ENCODE data around the gene DIDO1.
"Not testable (repeated sequence)": the region's sequence is repeated elsewhere in the genome, so short reads cannot be mapped to it uniquely, and the experiment has no call there.

DIDO1 gene

GRCh38 chr20:62962891-62963613 lies 36.7 kb upstream of the DIDO1 start:
- no peak for DNase-seq (ENCODE audit: low read depth)

- no peak for DNase-seq (ENCODE audit: low read depth)
Measured at GRCh38 chr20:62962221-62962879, 36.0 kb upstream of the DIDO1 start.

DNA sequence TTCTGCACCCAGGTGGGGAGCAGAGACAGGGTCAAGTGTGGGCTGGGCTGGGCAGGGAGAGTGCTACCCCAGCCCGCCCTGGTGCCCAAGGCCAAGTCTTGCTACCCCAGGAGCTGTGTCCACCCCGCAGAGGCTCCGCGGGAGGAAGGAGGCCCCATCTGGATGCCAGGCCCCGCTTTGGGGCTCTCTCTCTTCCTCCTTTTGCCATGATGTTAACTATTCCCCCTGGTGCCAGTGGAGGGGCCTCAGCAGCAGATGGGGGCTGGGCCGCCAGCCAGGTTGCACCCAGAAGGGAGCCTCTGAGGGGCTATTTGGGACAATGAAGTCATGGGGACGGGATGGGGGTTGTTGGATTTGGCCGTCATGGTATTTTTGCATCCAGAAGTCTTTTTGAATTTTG lies 35.5 kb upstream of the DIDO1 start:
- DNase-seq (ENCODE audit: low read depth), result no peak

GRCh38 chr20:62961310-62961783 lies 35.0 kb upstream of the DIDO1 start:
- DNase-seq (ENCODE audit: low read depth), result no peak

GRCh38 chr20:62960446-62961309 lies 34.4 kb upstream of the DIDO1 start:
- not testable (repeated sequence) for DNase-seq (ENCODE audit: low read depth)

- DNase-seq (ENCODE audit: low read depth), result no peak
Measured at GRCh38 chr20:62959998-62960436, 33.7 kb upstream of the DIDO1 start.

GRCh38 chr20:62959101-62959971 lies 33.0 kb upstream of the DIDO1 start:
- DNase-seq (ENCODE audit: low read depth), result no peak

DNA sequence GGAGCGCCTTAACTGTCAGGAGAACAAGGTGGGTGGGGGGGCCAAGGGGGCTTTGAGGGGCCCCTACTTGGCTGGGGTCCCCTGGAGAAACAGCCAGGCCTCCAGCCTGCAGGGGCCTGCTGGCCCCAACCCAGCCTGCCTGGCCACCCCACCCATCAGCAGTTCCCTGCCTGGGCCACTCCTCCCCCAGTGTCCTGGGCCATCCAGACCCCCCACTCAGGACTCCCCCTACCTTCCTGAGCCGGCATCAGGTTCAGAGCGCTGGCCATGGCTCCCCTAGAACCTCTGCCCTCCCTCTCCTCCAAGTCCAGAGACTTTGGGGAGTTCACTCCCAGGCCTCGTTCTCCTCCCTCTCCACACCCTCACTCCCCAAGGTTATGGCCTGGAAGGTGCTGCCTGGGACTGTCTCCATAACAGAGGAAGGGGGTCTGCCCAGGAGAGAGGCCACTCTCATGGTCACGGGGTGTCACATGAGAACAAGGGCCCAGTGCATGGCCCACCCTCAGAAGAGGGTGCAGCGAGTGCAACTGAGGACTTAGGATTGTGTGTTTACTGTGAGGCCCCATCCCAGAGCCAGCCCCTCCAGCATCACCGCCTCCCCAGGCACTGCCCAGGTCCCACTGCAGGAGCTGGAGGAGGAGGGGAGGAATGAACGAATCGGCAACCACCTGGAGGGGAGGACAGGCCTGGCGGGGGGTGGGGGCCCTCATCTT lies 32.2 kb upstream of the DIDO1 start:
- no peak for DNase-seq (ENCODE audit: low read depth)

- no peak for DNase-seq (ENCODE audit: low read depth)
Measured at GRCh38 chr20:62957136-62958117, 31.1 kb upstream of the DIDO1 start.

DNA sequence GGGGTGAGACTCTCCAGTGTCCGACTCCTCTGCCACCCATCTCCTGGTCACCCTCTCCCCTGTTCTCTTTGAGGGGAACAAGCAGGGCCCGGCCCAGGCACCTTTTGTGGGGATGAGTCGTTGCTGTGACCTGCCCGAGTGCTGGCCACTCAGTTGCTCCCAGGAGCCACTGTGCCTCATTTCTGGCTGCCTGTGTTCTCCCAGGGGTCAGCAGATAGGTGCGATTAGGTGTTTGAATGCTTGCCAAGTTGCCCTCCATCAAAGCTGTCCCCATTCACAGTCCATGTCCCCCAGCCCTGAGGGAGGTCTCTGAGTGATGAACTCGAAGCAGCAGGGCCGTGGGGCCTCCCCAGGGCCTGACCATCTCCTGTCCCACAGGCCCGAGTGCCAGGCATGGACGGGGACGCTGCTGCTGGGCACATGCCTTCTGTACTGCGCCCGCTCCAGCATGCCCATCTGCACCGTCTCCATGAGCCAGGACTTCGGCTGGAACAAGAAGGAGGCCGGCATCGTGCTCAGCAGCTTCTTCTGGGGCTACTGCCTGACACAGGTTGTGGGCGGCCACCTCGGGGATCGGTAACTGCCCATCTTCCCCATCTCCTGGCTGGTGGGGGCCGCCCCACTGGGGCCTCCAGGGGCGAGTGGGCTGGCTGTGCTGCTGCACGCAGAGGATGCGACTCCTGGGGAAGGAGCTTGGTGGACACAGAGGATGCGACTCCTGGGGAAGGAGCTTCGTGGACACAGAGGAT lies 30.3 kb upstream of the DIDO1 start:
- DNase-seq (ENCODE audit: low read depth), result no peak

DNA sequence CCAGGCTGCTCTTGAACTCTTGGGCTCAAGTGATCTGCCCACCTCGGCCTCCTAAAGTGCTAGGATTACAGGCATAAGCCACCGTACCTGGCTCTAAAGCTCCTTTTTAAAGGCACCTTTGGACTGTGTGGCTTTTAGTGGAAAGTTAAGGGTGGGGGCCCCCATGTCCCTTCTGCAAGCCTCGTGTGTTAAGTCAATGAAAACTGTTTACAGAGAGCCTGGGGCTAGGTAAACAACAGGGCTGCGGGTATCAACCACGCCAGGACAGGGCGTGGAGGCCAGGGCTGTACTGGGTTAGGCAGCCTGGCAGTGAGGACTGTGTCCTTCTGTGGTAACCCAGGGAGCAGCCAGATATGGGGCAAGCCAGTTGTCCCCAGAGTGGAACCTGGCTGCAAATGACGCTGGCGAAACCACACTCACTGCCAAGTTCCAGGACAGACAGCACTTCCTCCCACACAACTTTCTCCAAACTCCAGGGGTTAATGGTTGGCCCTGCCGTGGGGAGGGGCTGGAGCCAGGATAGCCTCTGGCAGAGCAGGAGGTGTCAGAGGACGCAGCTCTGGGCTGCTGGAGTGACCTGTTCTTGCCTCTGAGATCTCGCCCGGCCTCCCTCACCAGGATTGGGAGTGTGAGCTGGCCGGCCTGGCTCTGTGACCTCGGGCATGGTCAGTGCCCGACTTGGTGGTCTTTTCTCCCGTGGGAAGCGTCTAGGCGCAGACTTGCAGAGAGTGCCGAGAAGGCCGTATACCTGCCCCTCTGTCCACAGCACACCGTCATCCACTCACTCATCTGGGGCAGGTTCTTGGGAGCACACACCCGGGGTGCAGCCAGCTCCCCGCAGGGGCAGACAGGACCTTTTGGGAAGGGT lies 29.4 kb upstream of the DIDO1 start:
- DNase-seq (ENCODE audit: low read depth), result no peak

- DNase-seq (ENCODE audit: low read depth), result peak; percentile 51
Measured at GRCh38 chr20:62953839-62954703, 27.8 kb upstream of the DIDO1 start.

DNA sequence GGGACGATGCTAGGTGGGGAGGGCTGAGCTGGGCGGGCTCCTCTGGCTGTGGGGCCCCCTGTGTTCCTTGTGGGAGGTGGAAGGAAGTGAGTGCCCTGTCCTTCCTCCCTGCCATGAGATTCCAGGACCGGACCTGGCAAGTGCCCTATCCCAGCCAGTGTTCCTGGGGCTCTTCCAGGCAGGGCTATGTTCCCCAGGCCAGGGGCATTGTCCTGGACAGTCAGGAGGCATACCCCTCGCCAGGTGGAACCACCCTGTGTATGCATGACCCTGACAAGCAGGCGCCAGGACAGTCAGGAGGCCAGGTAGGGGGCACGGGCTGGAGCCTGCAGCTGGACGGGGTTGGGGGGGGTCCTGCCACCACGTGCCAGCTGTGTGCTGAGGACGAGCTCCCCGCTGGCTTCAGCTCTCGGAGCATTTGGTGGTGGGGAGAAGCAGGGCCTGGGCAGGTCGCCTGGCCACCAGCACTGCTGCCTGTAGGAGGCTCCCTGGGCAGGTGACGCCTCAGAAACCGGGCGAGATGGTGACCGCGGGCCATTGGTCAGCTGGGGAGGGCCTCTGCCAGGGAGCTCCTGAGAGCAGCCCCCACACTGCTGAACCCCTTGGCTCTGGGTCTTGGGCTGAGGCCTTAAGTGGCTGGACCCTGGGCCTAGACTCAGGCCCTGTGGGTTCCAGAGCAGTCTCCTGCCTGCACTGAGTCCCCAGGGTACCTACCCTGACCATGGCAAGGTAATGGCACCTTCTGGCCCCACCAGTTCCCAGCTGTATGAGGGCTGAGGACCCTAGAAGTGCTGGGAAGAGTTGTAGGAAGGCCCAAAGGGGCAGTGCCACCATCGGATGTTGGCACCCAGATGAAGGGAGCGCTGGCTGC lies 26.9 kb upstream of the DIDO1 start:
- DNase-seq (ENCODE audit: low read depth), result no peak

DNA sequence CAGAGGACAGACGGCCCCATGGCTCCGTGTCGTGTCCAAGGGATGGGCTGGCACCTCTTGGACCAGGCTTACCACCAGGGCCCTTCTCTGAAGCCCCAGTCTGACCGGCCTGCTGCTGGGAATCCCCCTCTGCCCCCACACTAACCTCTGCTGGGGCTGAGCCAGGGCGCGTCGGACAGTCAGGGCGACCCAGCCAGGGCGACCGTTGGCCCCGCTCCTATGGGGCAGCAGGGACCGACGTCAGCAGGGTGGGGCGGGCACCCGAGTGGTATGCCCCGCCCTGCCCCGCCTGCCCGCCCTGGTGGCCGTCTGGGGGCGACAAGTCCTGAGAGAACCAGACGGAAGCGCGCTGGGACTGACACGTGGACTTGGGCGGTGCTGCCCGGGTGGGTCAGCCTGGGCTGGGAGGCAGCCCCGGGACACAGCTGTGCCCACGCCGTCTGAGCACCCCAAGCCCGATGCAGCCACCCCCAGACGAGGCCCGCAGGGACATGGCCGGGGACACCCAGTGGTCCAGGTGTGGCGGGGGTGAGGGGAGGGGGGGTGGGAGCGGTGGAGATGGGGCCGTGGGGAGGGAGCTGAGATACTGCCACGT lies 26.2 kb upstream of the DIDO1 start, which contains the start of gene SLC17A9:
TSS of gene SLC17A9 (plus strand) at position 337 of the 595 bp plus-strand sequence. CDS start at position 459, 122 bp downstream.
- peak; percentile 63 for DNase-seq (ENCODE audit: low read depth)

DNA sequence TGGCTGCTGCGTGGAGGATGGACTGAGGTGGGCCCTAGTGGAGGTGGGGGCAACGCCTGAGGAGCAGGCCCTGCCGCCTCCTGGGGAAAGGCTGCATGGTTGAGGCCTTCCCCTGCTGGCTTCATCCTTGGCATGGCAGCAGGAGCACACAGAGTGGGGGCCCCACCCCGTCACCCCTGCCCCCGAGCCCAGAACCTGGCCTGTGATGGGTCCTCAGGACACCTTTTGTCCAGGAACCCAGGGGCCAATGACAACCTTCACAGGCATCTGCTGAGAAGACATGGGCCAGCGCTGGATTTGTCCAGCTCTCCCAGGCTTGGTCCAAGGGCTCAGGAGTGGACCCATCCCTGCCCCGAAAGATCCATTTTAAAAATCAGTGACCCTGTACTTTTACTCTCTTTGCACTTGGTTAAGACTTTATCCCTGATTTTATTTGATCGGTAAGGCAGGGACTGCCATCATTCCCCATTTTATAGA lies 25.6 kb upstream of the DIDO1 start:
- DNase-seq (ENCODE audit: low read depth), result no peak

Data from activated T-cell treated with anti-CD3 and anti-CD28 coated beads for 48 hours (primary cell).